HG02970 (cell line): ENCODE results near the gene DYNLT2.

Source experiments
- ATAC-seq: cut with Tn5 transposase; IDR thresholded peaks from one replicate; pipeline ENCODE4 v1.9.1; 2021; ENCODE audit warnings: mild to moderate bottlenecking, moderate library complexity, moderate number of reproducible peaks; ENCODE audit not compliant: unreplicated experiment, low FRiP score

The DYNLT2 gene

GRCh38 chr6:169738976-169739529 is 12.3 kb downstream of the DYNLT2 start:
- no peak for ATAC-seq

DNA sequence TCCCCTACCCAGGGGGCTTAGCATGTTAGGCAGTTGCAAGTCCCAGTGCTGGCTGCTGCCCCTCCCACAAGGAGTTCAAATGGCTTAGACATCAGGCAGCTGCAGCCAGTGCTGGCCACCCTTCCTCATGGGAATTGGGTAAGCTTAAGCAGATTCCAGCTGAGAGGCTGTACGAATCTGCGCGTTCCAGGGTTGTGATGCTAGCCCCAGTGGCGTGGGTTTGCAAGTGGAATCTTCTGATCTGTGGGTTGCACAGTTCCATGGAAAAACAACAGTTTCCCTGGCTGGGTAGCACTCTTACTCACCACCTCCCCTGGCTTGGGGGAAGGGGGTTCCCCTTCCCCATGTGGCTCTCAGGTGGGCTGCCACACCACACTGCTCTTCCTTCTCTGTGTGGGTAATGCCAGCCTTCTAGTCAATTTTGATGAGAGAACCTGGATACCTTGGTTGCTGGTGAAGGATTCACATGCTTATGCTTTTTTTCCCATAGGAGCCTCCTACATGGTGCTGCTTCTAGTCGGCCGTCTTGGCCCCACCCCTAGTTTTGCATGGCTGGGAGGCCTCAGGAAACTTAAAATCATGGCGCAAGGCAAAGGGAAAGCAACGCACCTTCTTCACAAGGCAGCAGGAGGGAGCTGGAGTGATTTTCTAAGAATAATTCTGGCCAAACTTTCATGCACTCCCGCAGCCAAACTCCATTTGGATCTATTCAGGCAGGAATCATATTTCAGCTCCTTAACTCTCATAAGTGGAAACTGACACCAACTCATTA is 13.0 kb downstream of the DYNLT2 start:
- ATAC-seq, result no peak

- no peak for ATAC-seq
Measured at GRCh38 chr6:169729961-169730360, 21.4 kb downstream of the DYNLT2 start.

GRCh38 chr6:169726963-169727362 is 24.4 kb downstream of the DYNLT2 start:
- no peak for ATAC-seq

- no peak for ATAC-seq
Measured at GRCh38 chr6:169726049-169726400, 25.3 kb downstream of the DYNLT2 start.

DNA sequence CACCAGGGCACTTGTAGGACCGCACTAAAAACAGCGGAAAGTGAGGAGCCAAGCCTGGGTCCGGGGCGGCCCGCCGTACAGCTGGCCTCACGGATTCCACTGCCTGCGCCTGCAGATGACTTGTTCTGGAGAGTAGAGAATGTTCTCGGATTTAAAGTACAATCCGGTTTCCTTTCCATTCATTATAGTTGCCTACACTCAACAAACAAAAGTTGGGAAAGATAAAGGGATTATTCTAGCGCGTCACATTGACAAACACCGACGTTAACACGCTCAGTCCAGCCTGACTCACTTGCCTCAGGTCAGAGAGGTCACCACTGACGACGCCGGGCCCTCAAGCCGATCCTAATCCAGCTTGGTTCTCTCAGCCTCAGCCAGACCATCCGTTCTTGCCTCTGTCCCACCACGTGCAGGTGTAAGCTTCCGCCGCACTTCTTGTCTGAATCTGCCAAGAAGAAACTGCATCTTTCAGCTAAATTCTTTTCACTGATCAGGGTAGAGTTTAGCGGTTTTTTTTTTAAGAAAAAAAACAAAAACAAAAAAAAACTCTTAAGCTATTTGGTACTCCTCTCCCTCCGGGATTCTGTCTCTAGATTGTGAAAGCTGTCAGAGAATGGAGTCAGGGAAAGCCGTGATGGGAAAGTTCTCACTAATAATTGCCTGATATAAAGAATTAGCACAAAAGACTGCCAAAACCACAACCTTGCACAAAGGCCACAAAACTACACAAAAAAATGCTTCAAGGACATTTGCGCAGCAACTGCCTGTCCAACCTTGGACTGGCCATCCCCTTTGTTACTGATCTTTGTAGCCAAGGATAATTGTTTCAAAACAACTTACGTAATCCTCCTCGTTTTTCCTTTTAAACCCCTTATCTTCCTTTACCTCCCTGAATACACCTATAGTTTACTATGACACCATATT is 26.0 kb downstream of the DYNLT2 start:
- peak; percentile 5 for ATAC-seq

- peak; percentile 36 for ATAC-seq
Measured at GRCh38 chr6:169724494-169725124, 26.8 kb downstream of the DYNLT2 start, which contains the start of gene PHF10. PHF10 (minus strand) TSS chr6:169724500; CDS start chr6:169723931, 569 bp downstream.

- peak; percentile 51 for ATAC-seq
Measured at GRCh38 chr6:169723991-169724493, 27.3 kb downstream of the DYNLT2 start.

DNA sequence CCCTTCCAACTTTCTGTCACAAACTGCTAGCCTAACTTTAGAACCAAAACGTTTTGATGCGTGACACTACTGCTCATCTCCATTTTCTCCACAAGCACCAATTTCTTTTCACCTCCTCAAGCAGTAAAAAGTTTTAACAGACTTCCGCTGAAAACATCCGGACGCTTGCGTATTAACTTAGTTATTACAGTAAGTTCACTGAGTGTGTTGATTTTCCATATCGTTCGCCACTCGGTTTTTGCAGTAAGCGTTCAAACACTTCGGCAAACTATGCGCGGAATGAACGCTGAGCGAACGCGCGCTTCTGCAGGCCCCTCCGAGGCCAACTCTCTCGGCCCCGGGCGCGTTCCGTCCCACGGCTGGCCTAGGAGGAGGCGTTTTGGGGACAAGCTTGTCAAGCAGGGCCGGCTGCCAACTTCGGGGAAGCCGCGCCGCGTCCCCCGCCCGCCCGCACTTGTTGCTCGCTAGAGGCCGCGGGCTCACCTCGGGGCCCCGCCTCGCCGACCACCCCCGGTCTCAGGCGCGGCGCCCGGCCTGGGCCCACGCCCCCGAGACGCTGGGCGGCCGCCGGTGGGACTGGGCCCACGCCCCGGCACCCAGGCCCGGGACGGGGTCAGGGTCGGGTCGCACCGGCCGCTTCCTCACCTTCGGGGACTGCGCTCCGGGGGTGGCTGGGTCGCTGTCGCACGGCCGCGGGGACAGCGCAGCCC is 28.0 kb downstream of the DYNLT2 start:
- ATAC-seq, result peak; percentile 38

DNA sequence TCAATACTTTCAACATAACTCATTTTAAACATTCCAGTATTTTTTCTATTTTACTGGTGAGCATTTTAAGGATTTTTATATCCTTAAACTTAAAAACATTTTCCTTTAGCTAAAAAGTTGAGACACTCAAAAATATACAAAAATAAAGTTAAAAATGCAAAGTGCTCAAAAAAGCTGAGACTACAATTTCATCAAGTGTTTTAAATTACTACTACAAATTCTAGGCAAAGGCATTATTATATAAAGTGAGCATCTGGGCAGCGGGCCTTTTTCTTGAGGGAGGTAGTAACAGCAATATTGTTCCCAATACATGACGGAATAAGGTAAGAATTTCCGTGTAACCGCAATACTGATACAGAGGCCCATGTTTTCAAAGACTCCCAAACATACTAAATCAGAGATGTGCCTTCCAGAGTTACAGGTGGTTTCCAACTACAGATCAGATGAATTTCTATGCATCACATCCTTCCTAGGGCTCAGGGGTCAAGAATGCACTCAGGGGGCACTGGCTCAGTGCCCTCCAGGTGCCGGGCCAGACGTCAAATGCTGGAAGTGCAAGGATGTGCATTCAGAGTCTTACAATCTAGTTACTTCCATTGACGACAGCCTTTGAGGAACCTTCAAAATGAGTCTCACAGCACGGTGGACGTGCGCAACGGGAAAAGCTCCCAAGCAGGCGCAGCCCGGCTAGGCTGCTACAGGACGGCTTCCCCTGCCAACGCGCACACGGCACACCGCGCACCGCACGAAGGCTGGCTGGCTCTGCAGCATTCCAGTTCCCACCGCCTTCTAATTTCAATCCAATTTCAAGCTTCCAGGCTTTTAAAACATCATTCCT is 28.8 kb downstream of the DYNLT2 start:
- ATAC-seq, result no peak

- no peak for ATAC-seq
Measured at GRCh38 chr6:169720207-169720855, 31.0 kb downstream of the DYNLT2 start.

DNA sequence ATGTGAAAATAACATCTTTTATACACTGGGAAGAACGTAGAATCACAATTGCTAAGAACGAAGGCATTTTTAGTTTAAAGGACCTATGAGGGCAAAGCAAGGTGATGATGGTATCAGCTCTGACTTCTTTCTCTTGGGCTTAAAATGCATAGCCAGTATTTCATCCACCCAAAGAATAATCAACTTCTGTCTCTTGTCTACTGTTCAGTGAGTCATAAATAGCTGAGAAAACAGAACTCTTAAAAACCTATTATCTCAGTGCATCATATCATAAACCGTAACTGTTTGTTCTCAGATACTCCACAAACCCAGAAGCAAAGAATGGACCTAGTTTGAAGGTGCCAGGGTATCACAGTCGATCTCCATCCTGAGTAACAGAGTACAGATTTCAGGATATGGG is 32.3 kb downstream of the DYNLT2 start:
- ATAC-seq, result no peak

- ATAC-seq, result no peak
Measured at GRCh38 chr6:169714595-169714994, 36.8 kb downstream of the DYNLT2 start.

DNA sequence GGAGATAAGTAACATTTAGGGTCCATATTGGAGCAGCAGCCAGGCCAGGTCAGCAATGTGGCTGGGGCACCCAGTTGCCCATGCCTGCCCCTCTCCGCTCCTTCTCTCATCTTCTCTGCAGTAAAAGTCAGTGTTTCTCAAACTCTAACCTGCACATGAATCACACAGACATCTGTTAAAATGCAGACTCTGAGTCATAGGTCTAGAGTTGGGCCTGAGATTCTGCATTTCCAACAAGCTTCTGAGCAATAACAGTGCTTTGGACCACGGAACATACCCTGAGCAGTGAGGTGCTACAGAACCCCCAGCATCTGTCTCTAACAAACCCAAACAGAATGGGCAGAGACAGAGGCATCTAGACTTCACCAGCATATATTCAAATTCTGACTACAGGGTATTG is 37.2 kb downstream of the DYNLT2 start:
- ATAC-seq, result no peak

DNA sequence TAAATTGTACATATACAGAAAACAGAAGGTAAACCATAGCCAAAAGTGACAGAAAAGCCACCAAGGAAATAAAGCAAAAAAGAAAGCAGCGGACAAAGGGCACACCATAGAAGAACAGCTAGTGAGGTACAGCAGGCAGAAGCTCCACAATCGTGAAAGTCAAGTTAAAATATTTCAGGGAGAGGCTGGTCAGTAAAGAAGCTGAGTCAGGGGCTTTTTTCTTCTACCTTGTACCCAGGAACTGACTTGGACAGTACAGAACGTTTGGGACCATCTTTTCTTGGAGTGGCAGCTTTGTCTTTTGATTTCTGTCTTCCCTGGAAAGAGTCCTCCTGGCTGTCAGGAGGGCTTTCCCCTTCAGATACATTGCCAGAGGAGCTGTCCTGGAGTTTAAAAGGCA is 41.4 kb downstream of the DYNLT2 start:
- ATAC-seq, result no peak

- ATAC-seq, result no peak
Measured at GRCh38 chr6:169709293-169709692, 42.1 kb downstream of the DYNLT2 start.

- ATAC-seq, result no peak
Measured at GRCh38 chr6:169707772-169708171, 43.6 kb downstream of the DYNLT2 start.

- ATAC-seq, result no peak
Measured at GRCh38 chr6:169702840-169703246, 48.5 kb downstream of the DYNLT2 start.
